ENCODE measurements around the gene ADAT1. TPM values are rescaled to one million over a fixed set of nuclear protein-coding genes. Genes with fewer than 3 reads are reported as not detected.

Gene ADAT1
- total and polyA plus RNA-seq, 7 experiments from 2014 or later: 35.6 to 69.4 (median 47.4) TPM

DNA sequence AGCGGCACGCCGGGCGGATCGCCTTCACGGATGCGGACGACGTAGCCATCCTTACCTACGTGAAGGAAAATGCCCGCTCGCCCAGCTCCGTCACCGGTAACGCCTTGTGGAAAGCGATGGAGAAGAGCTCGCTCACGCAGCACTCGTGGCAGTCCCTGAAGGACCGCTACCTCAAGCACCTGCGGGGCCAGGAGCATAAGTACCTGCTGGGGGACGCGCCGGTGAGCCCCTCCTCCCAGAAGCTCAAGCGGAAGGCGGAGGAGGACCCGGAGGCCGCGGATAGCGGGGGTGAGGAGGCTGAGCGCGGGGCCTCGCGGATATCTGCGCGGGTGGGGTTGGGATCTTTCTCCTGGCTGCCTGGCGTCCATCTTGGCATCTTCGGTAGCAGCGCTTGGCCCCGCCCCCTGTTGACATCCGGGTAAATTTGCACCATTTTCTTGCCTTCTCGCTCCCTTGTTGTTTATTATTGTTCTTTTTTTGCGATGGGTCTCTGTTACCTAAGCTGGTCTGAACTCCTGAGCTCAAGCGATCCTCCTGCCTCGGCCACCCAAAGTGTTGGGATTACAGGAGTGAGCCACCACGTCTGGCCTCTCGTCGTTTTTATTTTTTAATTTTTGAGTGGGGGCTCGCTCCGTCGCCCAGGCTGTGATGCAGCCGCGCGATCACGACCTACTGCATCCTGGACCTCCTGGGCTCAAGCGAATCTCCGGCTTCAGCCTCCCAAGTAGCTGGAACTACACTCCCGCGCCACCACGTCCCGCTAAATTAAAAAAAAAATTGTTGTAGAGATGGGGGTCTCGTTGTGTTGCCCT, 25.4 kb upstream of the ADAT1 start:
- Mint-ChIP-seq H3K4me1 (peaks cover 41 to 78% (median 70%) of the 10 kb centered on the region in 7 donors), H3K27ac (peak overlapping the region; percentile 96 to 100 (median 99)), H3K4me3 (peak overlapping the region; percentile 90 to 100 (median 97)), H3K27me3 (no peaks in the 10 kb centered on the region), H3K9me3 (peaks cover 0 to 8% (median 0%) of the 10 kb centered on the region in 11 donors), H3K36me3 (peaks cover 9 to 34% (median 19%) of the 10 kb centered on the region in 5 donors)
- DNase-seq (peak; percentile 81 to 90 (median 86)), ATAC-seq (peak; percentile 59)
- Histone ChIP-seq H3K36me3 (ENCODE audit: control insufficient read depth in 2 of 3, insufficient read depth in 3 of 3, low read length in 3 of 3) (peaks cover 0 to 31% (median 5%) of the 10 kb centered on the region in 3 experiments), H3K27ac (ENCODE audit: low read depth, low read length) (peak overlapping the region; percentile 97), H3K4me3 (ENCODE audit: low read length) (peak overlapping the region; percentile 97), H3K27me3 (ENCODE audit: control insufficient read depth in 2 of 2, insufficient read depth in 2 of 2, low read length in 2 of 2) (no peaks in the 10 kb centered on the region), H3K9me3 (ENCODE audit: control insufficient read depth in 2 of 3, low read length in 3 of 3) (no peaks in the 10 kb centered on the region), H3K4me1 (ENCODE audit: control insufficient read depth in 2 of 2, insufficient read depth in 2 of 2, low read length in 2 of 2) (peaks cover 44 to 55% of the 10 kb centered on the region in 2 donors)
- ChIA-PET CTCF (interaction anchor here (0.5 to 2.0 kb wide), 5 partner anchors 25 to 177 kb away, joined by 3 to 8 read pairs (median 4); partner anchors contain the start of gene ADAT1), POLR2A (interaction anchor here (0.6 to 8.2 kb wide), 23 partner anchors 8 to 1564 kb away, joined by 3 to 118 read pairs (median 8); partner anchors contain the start of genes ADAT1, CFDP1, GABARAPL2 and GLG1)
- intact Hi-C loops (cut with micrococcal nuclease): loop anchor here (1.0 to 10.0 kb wide), 6 partner anchors 116 to 1351 kb away; partner anchors contain the start of genes PSMD7 (in 1 of the 2), RFWD3 (in 1 of the 2) and ZFP1 (in 1 of the 2)

DNA sequence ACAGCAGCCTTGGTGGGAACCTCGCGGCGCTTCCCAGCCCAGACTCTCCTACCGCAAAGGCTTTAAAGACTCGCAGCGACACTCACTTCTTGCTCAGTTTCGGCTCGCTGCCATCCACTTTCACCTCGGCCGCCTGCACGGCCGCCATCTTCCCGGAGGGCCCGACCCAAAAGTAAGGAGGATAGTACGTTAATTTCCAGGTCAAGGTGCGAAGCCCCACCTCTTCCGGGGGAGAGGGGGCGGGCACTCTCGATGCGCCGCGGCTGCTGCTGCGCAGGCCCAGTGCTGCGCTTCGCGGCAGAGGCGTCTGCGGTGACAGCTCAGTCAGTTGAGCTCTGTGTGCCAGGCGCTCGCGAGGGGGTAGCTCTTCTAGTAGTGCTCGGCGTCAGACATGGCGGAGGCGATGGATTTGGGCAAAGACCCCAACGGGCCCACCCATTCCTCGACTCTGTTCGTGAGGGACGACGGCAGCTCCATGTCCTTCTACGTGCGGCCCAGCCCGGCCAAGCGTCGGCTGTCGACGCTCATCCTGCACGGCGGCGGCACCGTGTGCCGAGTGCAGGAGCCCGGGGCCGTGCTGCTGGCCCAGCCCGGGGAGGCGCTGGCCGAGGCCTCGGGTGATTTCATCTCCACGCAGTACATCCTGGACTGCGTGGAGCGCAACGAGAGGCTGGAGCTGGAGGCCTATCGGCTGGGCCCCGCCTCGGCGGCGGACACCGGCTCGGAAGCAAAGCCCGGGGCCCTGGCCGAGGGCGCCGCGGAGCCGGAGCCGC, 24.6 kb upstream of the ADAT1 start, which contains the start of the genes KARS1 and TERF2IP:
TSS of gene KARS1 (minus strand) at position 174 of the 773 bp plus-strand sequence. CDS start at position 148, 26 bp downstream.
TSS of gene TERF2IP (plus strand) at position 282 of the 773 bp plus-strand sequence. CDS start at position 392, 110 bp downstream.
- Mint-ChIP-seq H3K9me3 (peaks cover 0 to 10% (median 0%) of the 10 kb centered on the region in 11 donors), H3K27ac (peak within 1 kb of the TSS; percentile 96 to 100 (median 99)), H3K4me3 (peak within 1 kb of the TSS; percentile 90 to 100 (median 99)), H3K36me3 (peaks cover 9 to 36% (median 19%) of the 10 kb centered on the region in 5 donors), H3K27me3 (no peaks in the 10 kb centered on the region), H3K4me1 (peaks cover 35 to 76% (median 67%) of the 10 kb centered on the region in 7 donors)
- Histone ChIP-seq H3K9me3 (ENCODE audit: control insufficient read depth in 2 of 3, low read length in 3 of 3) (no peaks in the 10 kb centered on the region), H3K4me1 (ENCODE audit: control insufficient read depth in 2 of 2, insufficient read depth in 2 of 2, low read length in 2 of 2) (peaks cover 36 to 48% of the 10 kb centered on the region in 2 donors), H3K27ac (ENCODE audit: low read depth, low read length) (peak within 1 kb of the TSS; percentile 97), H3K27me3 (ENCODE audit: control insufficient read depth in 2 of 2, insufficient read depth in 2 of 2, low read length in 2 of 2) (no peaks in the 10 kb centered on the region), H3K4me3 (ENCODE audit: low read length) (peak within 1 kb of the TSS; percentile 97), H3K36me3 (ENCODE audit: control insufficient read depth in 2 of 3, insufficient read depth in 3 of 3, low read length in 3 of 3) (peaks cover 0 to 35% (median 10%) of the 10 kb centered on the region in 3 experiments)
- intact Hi-C loops (cut with micrococcal nuclease): loop anchor here (1.0 to 10.0 kb wide), 16 partner anchors 24 to 1543 kb away; partner anchors contain the start of genes ADAT1 (in 2 of the 2), CFDP1 (in 2 of the 2), GABARAPL2 (in 2 of the 2) and TMEM170A (in 2 of the 2)
- DNase-seq (peak; percentile 86 to 96 (median 96)), ATAC-seq (peak; percentile 93)
- CTCF ChIA-PET: interaction anchor here (0.5 to 2.0 kb wide), 4 partner anchors 25 to 176 kb away, joined by 3 to 8 read pairs (median 4); partner anchors contain the start of gene ADAT1
- POLR2A ChIA-PET: interaction anchor here (0.5 to 8.2 kb wide), 21 partner anchors 9 to 1544 kb away, joined by 3 to 118 read pairs (median 12); partner anchors contain the start of genes ADAT1, CFDP1, GABARAPL2 and GLG1

DNA sequence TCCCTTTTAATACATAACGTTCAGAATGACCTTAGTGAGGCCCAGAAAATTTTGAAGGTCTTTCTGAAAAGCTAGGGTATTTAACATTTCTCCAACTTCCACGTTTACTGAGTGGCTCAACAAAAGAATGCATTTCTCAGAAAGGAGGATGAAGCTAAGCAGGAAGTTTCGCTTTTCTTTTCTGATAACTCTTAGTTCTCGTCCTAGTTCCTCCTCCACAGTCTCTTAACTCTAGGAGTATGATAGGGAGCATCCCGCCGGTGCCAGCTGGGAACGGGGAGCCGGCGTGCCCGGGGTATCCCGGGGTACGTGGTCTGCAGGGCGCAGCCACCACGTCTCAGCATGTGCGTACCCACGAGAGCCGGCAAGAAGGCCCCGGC, 24.0 kb upstream of the ADAT1 start:
- Mint-ChIP-seq H3K4me1 (peaks cover 31 to 76% (median 64%) of the 10 kb centered on the region in 7 donors), H3K27me3 (no peaks in the 10 kb centered on the region), H3K9me3 (peaks cover 0 to 10% (median 0%) of the 10 kb centered on the region in 11 donors), H3K36me3 (peaks cover 9 to 38% (median 19%) of the 10 kb centered on the region in 5 donors), H3K27ac (peak overlapping the region; percentile 91 to 99 (median 99)), H3K4me3 (peak overlapping the region; percentile 90 to 100 (median 99))
- Histone ChIP-seq H3K27me3 (ENCODE audit: control insufficient read depth in 2 of 2, insufficient read depth in 2 of 2, low read length in 2 of 2) (no peaks in the 10 kb centered on the region), H3K4me3 (ENCODE audit: low read length) (peak overlapping the region; percentile 97), H3K36me3 (ENCODE audit: control insufficient read depth in 2 of 3, insufficient read depth in 3 of 3, low read length in 3 of 3) (peaks cover 0 to 41% (median 11%) of the 10 kb centered on the region in 3 experiments), H3K27ac (ENCODE audit: low read depth, low read length) (peak overlapping the region; percentile 97), H3K4me1 (ENCODE audit: control insufficient read depth in 2 of 2, insufficient read depth in 2 of 2, low read length in 2 of 2) (peaks cover 32 to 51% of the 10 kb centered on the region in 2 donors), H3K9me3 (ENCODE audit: control insufficient read depth in 2 of 3, low read length in 3 of 3) (no peaks in the 10 kb centered on the region)
- DNase-seq (no peak), ATAC-seq (peak; percentile 10)
- ChIA-PET CTCF (interaction anchor here (0.6 to 2.0 kb wide), 3 partner anchors 25 to 176 kb away, joined by 3 to 8 read pairs (median 3); partner anchors contain the start of genes ADAT1 and GABARAPL2), POLR2A (interaction anchor here (0.5 to 8.2 kb wide), 21 partner anchors 9 to 1544 kb away, joined by 3 to 118 read pairs (median 12); partner anchors contain the start of genes ADAT1, CFDP1, GABARAPL2 and GLG1)
- intact Hi-C loops (cut with micrococcal nuclease): loop anchor here (1.0 to 10.0 kb wide), 15 partner anchors 24 to 1543 kb away; partner anchors contain the start of genes ADAT1 (in 2 of the 2), CFDP1 (in 2 of the 2), GABARAPL2 (in 2 of the 2) and TMEM170A (in 2 of the 2)

DNA sequence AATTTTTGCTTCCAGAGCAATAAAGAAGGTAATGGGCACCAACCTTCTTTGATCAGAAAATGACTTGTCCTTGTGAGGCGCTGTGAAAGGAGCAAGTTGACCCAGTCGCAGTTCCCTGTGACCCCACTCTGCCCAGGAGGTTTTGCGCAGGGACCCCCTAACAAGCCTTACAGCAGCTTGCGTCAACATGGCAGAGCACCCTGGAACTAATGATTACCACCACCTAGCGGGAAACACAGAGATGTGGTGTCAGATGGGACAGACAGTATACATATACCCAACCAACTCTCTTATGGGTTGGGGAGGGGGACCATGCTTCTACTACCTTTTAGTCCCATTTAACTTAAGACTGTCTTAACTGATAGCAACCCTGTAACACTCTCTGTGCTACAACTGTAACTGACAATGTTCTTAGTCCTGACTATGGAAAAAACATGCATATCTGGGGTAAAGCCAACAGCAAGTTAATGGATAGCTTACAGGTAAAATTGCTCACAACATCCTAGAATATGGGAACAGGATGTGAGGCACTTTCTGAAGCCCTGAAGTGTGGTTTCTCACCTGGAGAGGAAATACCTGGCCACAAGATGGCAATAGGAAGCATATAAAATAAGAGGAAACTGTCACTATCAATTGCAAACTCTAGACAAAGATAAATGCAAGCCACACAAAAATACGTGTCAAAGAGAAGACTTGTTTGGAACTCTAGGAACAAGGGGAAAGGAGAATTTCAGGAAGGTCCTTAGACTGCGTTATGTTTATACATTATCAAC, 21.3 kb upstream of the ADAT1 start:
- Mint-ChIP-seq H3K27ac (peak overlapping the region; percentile 45 to 86 (median 77)), H3K4me1 (peaks cover 13 to 65% (median 56%) of the 10 kb centered on the region in 7 donors), H3K27me3 (no peaks in the 10 kb centered on the region), H3K36me3 (peaks cover 9 to 37% (median 26%) of the 10 kb centered on the region in 5 donors), H3K4me3 (peak overlapping the region; percentile 46 to 79 (median 72)), H3K9me3 (peaks cover 0 to 10% (median 0%) of the 10 kb centered on the region in 11 donors)
- peaks cover 25 to 35% of the 10 kb centered on the region in 2 donors for H3K4me1 ChIP-seq (ENCODE audit: control insufficient read depth in 2 of 2, insufficient read depth in 2 of 2, low read length in 2 of 2)
- no peak overlapping the region for H3K4me3 ChIP-seq (ENCODE audit: low read length)
- DNase-seq (peak in 3 of 9 donors; percentile 31 to 46 (median 39)), ATAC-seq (no peak)
- intact Hi-C loops (cut with micrococcal nuclease): loop anchor here (1.0 to 10.0 kb wide), 5 partner anchors 120 to 1347 kb away; partner anchors contain the start of genes PSMD7 (in 1 of the 2) and ZFP1 (in 1 of the 2)
- no peaks in the 10 kb centered on the region for H3K9me3 ChIP-seq (ENCODE audit: control insufficient read depth in 2 of 3, low read length in 3 of 3)
- no peaks in the 10 kb centered on the region for H3K27me3 ChIP-seq (ENCODE audit: control insufficient read depth in 2 of 2, insufficient read depth in 2 of 2, low read length in 2 of 2)
- CTCF ChIA-PET: interaction anchor here (0.7 kb wide), 1 partner anchor 120 kb away, joined by 3 read pairs; no protein-coding TSS in a partner anchor
- no peak overlapping the region for H3K27ac ChIP-seq (ENCODE audit: low read depth, low read length)
- peaks cover 13 to 65% (median 30%) of the 10 kb centered on the region in 3 experiments for H3K36me3 ChIP-seq (ENCODE audit: control insufficient read depth in 2 of 3, insufficient read depth in 3 of 3, low read length in 3 of 3)
- POLR2A ChIA-PET: interaction anchor here (0.9 to 8.2 kb wide), 3 partner anchors 12 to 23 kb away, joined by 3 to 118 read pairs (median 4); partner anchors contain the start of gene ADAT1

DNA sequence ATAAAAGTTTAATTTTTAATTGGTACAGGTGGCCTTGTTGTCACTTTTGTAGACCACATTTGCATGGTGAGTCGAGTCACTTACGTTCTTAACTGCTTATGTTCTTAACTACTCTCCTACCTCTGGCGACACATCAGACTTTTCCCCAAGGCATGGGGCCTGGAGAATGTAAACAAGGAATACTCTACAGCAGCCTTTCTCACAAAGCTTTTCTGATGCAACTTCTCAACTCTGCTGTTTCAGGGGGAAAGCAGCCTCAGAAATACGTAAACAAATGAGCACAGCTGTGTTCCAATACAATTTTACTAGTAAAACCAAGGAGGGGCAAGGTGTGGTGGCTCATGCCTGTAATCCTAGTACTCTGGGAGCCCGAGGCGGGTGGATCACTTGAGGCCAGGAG, 17.5 kb upstream of the ADAT1 start:
- peaks cover 20 to 56% (median 51%) of the 10 kb centered on the region in 7 donors for H3K4me1 Mint-ChIP-seq
- H3K9me3 Mint-ChIP-seq: peaks cover 0 to 2% (median 0%) of the 10 kb centered on the region in 11 donors
- peak overlapping the region in 2 of 9 donors; percentile 38 to 59 for H3K27ac Mint-ChIP-seq
- intact Hi-C loops (cut with micrococcal nuclease): loop anchor here (10.0 kb wide), 1 partner anchor 1276 kb away; no protein-coding TSS in a partner anchor
- Histone ChIP-seq H3K4me1 (ENCODE audit: control insufficient read depth in 2 of 2, insufficient read depth in 2 of 2, low read length in 2 of 2) (peaks cover 14 to 24% of the 10 kb centered on the region in 2 donors), H3K27me3 (ENCODE audit: control insufficient read depth in 2 of 2, insufficient read depth in 2 of 2, low read length in 2 of 2) (no peaks in the 10 kb centered on the region), H3K36me3 (ENCODE audit: control insufficient read depth in 2 of 3, insufficient read depth in 3 of 3, low read length in 3 of 3) (peaks cover 32 to 81% (median 46%) of the 10 kb centered on the region in 3 experiments), H3K27ac (ENCODE audit: low read depth, low read length) (no peak overlapping the region), H3K4me3 (ENCODE audit: low read length) (no peak overlapping the region), H3K9me3 (ENCODE audit: control insufficient read depth in 2 of 3, low read length in 3 of 3) (no peaks in the 10 kb centered on the region)
- ATAC-seq (no peak), DNase-seq (no peak)
- H3K36me3 Mint-ChIP-seq: peaks cover 8 to 50% (median 37%) of the 10 kb centered on the region in 5 donors
- no peaks in the 10 kb centered on the region for H3K27me3 Mint-ChIP-seq
- H3K4me3 Mint-ChIP-seq: no peak overlapping the region
- POLR2A ChIA-PET: no interaction called here
- CTCF ChIA-PET: no interaction called here

Measured in naive thymus-derived CD4-positive, alpha-beta T cell (primary cell).